ENCODE data around the gene PTPRG.
A peak's percentile ranks its signal among the peaks of the same experiment; 100 is the strongest.

GRCh38 chr3:62211675-62212429, 650.5 kb downstream of the PTPRG start:
- TF ChIP-seq SP1 (IDR thresholded peaks at IDR 0.05; ENCODE audit: low read depth) = no peak
- peak in 2 of 3 experiments; percentile 28 to 36; a peak in 4 of 6 replicates for TF ChIP-seq CTCF (IDR thresholded peaks at IDR 0.05 in 2 of 3, conservative IDR thresholded peaks at IDR 0.05 in 1 of 3; ENCODE audit: borderline replicate concordance in 1 of 3, insufficient read depth in 1 of 3, low read depth in 2 of 3, low read length in 2 of 3)
